Suprapubic skin (tissue), 4 donors: ENCODE measurements around the gene CFAP100. TPM values are rescaled to one million over a fixed set of nuclear protein-coding genes. Genes with fewer than 3 reads are reported as not detected.

Experiments used
- DNase-seq, 2 donors: peaks; one replicate each; pipeline ENCODE4 v3.0.0-alpha.2; 2019; ENCODE audit warnings: low spot score in 2 of 2
- H3K27ac ChIP-seq: fragments of 200-600 bp; sonication (generic); one replicate; pipeline ENCODE4 v1.5.1; 2019
- H3K27me3 ChIP-seq: fragments of 200-600 bp; sonication (generic); one replicate; pipeline ENCODE4 v1.5.1; 2019
- H3K36me3 ChIP-seq: fragments of 200-600 bp; sonication (generic); one replicate; pipeline ENCODE4 v1.5.1; 2019
- H3K4me1 ChIP-seq: fragments of 200-600 bp; sonication (generic); one replicate; pipeline ENCODE4 v1.5.1; 2019
- H3K4me3 ChIP-seq: fragments of 200-600 bp; sonication (generic); one replicate; pipeline ENCODE4 v1.5.1; 2019; ENCODE audit warnings: mild to moderate bottlenecking
- H3K9me3 ChIP-seq: fragments of 200-600 bp; sonication (generic); one replicate; pipeline ENCODE4 v1.5.1; 2019
- EP300 ChIP-seq: sonication (generic); formaldehyde crosslinking; IDR thresholded peaks from one replicate; pipeline ENCODE4 v1.6.1; 2017; ENCODE audit warnings: antibody characterized with exemption
- POLR2A ChIP-seq, 2 donors: fragments of 450-650 bp; IDR thresholded peaks; one replicate each; pipeline ENCODE4 v1.6.1; 2017; ENCODE audit warnings: antibody characterized with exemption in 2 of 2, mild to moderate bottlenecking in 2 of 2, moderate library complexity in 2 of 2
- POLR2AphosphoS5 ChIP-seq, 3 donors: sonication (generic); formaldehyde crosslinking; IDR thresholded peaks; one replicate each; pipeline ENCODE4 v1.6.1; 2017; ENCODE audit warnings: antibody characterized with exemption in 3 of 3
- WGBS: methylation state at CpG from one replicate; pipeline ENCODE4 v1.1.5; 2018; 5-methylcytosine and 5-hydroxymethylcytosine counted together
- total RNA-seq, 4 donors: library from RNA; depleted of rRNA; stranded (reverse); fragments of >200 nt; gene quantifications; one replicate each; pipeline ENCODE4 v1.1.0, GENCODE V29; 2016
- TF ChIP-seq, protein P1 (sequence below), 2 donors: fragments of 200-600 bp in 1 of 2; fragments of 450-650 bp in 1 of 2; sonication (generic) in 1 of 2; IDR thresholded peaks; one replicate each; pipeline ENCODE4 v1.5.1; 2016 to 2019; ENCODE audit warnings: antibody characterized with exemption in 2 of 2, mild to moderate bottlenecking in 1 of 2, moderate library complexity in 1 of 2

CFAP100 gene
- total RNA-seq, 4 donors from 2014 or later, result not detected

DNA sequence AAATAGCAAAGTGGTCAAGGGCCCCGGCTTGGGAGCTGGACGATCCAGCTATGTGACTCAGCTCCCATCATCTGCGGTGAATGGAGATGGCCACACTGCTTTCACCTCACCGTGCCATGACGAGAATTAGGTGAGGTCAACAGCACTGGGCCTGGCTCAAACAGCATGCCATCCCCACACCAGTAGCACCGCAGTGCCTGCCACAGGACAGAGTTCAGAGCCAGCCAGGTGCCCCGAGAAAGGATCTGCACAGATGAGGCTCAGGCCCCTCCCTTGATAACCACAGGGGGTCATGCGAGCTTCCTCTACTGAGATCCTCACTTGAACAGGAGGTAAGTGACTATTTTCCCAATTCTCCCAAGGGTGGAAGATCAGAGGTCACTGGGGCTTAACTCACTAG lies 51.6 kb downstream of the CFAP100 start:
- DNase-seq, result no peak
- Histone ChIP-seq H3K4me3 (no peak overlapping the region), H3K27me3 (no peaks in the 10 kb centered on the region), H3K27ac (no peak overlapping the region), H3K4me1 (no peaks in the 10 kb centered on the region), H3K36me3 (peaks cover 45% of the 10 kb centered on the region), H3K9me3 (no peaks in the 10 kb centered on the region)
- WGBS, result 92% methylated on average over 8 of the region's 8 CpGs
- TF ChIP-seq POLR2A (IDR thresholded peaks at IDR 0.05) (no peak), EP300 (no peak), POLR2AphosphoS5 (IDR thresholded peaks at IDR 0.05) (no peak)
- TF ChIP-seq, protein P1, sequence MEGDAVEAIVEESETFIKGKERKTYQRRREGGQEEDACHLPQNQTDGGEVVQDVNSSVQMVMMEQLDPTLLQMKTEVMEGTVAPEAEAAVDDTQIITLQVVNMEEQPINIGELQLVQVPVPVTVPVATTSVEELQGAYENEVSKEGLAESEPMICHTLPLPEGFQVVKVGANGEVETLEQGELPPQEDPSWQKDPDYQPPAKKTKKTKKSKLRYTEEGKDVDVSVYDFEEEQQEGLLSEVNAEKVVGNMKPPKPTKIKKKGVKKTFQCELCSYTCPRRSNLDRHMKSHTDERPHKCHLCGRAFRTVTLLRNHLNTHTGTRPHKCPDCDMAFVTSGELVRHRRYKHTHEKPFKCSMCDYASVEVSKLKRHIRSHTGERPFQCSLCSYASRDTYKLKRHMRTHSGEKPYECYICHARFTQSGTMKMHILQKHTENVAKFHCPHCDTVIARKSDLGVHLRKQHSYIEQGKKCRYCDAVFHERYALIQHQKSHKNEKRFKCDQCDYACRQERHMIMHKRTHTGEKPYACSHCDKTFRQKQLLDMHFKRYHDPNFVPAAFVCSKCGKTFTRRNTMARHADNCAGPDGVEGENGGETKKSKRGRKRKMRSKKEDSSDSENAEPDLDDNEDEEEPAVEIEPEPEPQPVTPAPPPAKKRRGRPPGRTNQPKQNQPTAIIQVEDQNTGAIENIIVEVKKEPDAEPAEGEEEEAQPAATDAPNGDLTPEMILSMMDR (IDR thresholded peaks at IDR 0.05), result no peak

- Histone ChIP-seq H3K27me3 (no peaks in the 10 kb centered on the region), H3K27ac (no peak overlapping the region), H3K4me1 (no peaks in the 10 kb centered on the region), H3K9me3 (no peaks in the 10 kb centered on the region), H3K36me3 (peaks cover 45% of the 10 kb centered on the region), H3K4me3 (no peak overlapping the region)
- DNase-seq, result no peak
- WGBS, result 69% methylated on average over 2 of the region's 2 CpGs
- TF ChIP-seq POLR2A (IDR thresholded peaks at IDR 0.05) (no peak), EP300 (no peak), POLR2AphosphoS5 (IDR thresholded peaks at IDR 0.05) (no peak)
- TF ChIP-seq, protein P1 (IDR thresholded peaks at IDR 0.05), result no peak
These were observed 52.1 kb downstream of the CFAP100 start for GRCh38 chr3:126446791-126447190.

DNA sequence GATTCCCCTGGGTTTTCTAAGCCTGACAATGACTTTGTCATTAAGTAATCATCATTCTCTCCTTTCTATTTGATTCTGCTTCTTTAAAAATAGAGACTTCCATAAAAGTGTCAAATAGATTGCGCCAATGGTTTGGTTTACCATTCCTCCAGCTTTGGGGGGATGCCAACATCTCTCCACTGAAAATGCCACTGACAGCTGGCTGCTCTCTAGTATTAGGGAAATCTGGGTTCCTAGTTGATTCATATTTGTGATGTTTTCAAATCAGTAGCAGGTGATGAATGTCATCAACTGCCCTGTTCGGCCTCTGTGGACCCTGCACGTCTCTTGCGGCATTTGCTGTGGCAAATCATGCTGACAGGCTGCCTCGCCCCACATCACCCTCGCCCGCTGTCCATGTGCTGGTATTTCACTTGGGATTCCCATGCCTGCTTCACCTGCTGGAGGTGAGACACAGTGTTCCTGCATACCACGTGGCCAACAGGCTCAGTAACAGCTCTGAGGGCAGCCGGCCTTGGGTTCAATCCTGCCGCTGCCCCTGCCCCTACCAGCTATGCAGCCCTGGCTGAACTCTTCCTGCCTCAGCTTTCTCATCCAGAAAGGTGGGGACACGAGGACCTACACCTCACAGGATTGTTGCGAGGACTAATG lies 52.9 kb downstream of the CFAP100 start:
- Histone ChIP-seq H3K4me3 (no peak overlapping the region), H3K9me3 (no peaks in the 10 kb centered on the region), H3K4me1 (no peaks in the 10 kb centered on the region), H3K27ac (no peak overlapping the region), H3K36me3 (peaks cover 52% of the 10 kb centered on the region), H3K27me3 (no peaks in the 10 kb centered on the region)
- no peak for DNase-seq
- 91% methylated on average over 8 of the region's 12 CpGs for WGBS
- TF ChIP-seq POLR2AphosphoS5 (IDR thresholded peaks at IDR 0.05) (no peak), EP300 (no peak), POLR2A (IDR thresholded peaks at IDR 0.05) (no peak)
- TF ChIP-seq, protein P1 (IDR thresholded peaks at IDR 0.05), result no peak

DNA sequence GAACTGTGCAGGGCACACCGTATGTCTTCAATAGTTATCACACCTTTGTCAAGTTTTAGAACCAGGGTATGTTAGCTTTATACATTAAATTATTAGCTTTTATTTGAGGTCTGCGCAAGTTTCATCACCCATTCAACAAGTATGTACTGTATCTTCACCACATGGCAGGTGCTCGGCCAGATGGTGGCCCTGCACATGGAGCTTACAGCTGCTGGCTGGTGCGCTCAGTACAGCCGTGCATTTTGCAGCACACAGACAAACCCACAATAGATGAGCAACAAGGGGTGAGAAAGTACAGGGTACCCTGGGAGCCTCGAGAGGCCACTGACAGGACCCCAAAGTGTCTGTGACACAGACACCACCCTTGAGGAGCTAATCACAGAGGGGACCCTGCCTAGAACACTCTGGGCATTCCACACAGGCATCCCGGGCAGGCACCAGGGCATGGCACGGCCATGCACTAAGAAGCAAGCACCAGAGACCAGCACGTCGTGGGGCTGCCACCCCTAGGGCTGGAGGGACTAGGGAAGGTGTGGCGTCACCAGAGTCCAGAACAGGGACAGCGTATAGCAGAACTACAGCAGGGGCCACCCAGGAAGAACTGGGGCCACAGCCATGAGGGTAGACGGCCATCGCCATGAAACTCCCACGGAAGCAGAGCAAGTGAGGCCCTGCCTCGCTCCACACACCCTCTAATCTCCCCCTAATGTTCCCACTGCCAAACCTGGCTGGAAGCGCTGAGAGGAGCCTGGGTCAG lies 53.6 kb downstream of the CFAP100 start:
- Histone ChIP-seq H3K27ac (no peak overlapping the region), H3K9me3 (no peaks in the 10 kb centered on the region), H3K4me3 (no peak overlapping the region), H3K27me3 (no peaks in the 10 kb centered on the region), H3K4me1 (no peaks in the 10 kb centered on the region), H3K36me3 (peaks cover 60% of the 10 kb centered on the region)
- DNase-seq, result no peak
- TF ChIP-seq EP300 (no peak), POLR2AphosphoS5 (IDR thresholded peaks at IDR 0.05) (no peak), POLR2A (IDR thresholded peaks at IDR 0.05) (no peak)
- TF ChIP-seq, protein P1 (IDR thresholded peaks at IDR 0.05), result no peak
- WGBS, result 89% methylated on average over 12 of the region's 17 CpGs

GRCh38 chr3:126448893-126449180 lies 54.1 kb downstream of the CFAP100 start:
- H3K4me1 ChIP-seq, result no peaks in the 10 kb centered on the region
- WGBS, result 91% methylated on average over 7 of the region's 8 CpGs

More at GRCh38 chr3:126448893-126449180, 54.1 kb downstream of the CFAP100 start:
- no peaks in the 10 kb centered on the region for H3K27me3 ChIP-seq
- TF ChIP-seq POLR2AphosphoS5 (IDR thresholded peaks at IDR 0.05), result no peak
- no peak overlapping the region for H3K4me3 ChIP-seq
- H3K27ac ChIP-seq, result no peak overlapping the region
- H3K36me3 ChIP-seq, result peaks cover 63% of the 10 kb centered on the region
- DNase-seq, result no peak
- no peaks in the 10 kb centered on the region for H3K9me3 ChIP-seq
